Right hindlimb (tissue), 1 donor: ENCODE results near the gene KDM1B.
"Not testable (repeated sequence)": the region's sequence is repeated elsewhere in the genome, so short reads cannot be mapped to it uniquely, and the experiment has no call there.

Source experiments
- DNase-seq: peaks from one replicate; pipeline ENCODE4 v3.0.0-alpha.2; 2018

KDM1B gene

GRCh38 chr6:18155150-18155863 lies at the start of gene KDM1B:
Gene KDM1B (plus strand): TSS chr6:18155422. CDS start chr6:18159896, 4,474 bp downstream.
- peak; percentile 99 for DNase-seq

- no peak for DNase-seq
Measured at GRCh38 chr6:18107061-18107460, 48.2 kb upstream of the KDM1B start.

GRCh38 chr6:18110162-18110561 lies 45.1 kb upstream of the KDM1B start:
- DNase-seq = no peak

- no peak for DNase-seq
Measured at GRCh38 chr6:18115356-18115755, 39.9 kb upstream of the KDM1B start.

- no peak for DNase-seq
Measured at GRCh38 chr6:18117136-18117535, 38.1 kb upstream of the KDM1B start.

- DNase-seq = no peak
Measured at GRCh38 chr6:18118330-18118729, 36.9 kb upstream of the KDM1B start.

- DNase-seq = no peak
Measured at GRCh38 chr6:18119236-18119635, 36.0 kb upstream of the KDM1B start.

GRCh38 chr6:18121580-18122127 lies 33.6 kb upstream of the KDM1B start:
- no peak for DNase-seq

GRCh38 chr6:18122128-18123093 lies 32.8 kb upstream of the KDM1B start, which contains the start of gene NHLRC1:
Gene NHLRC1 (minus strand): TSS chr6:18122677. CDS start chr6:18122606, 71 bp downstream.
- peak; percentile 89 for DNase-seq

GRCh38 chr6:18126121-18126520 lies 29.1 kb upstream of the KDM1B start:
- DNase-seq = no peak

GRCh38 chr6:18132346-18132745 lies 22.9 kb upstream of the KDM1B start:
- DNase-seq = no peak

- no peak for DNase-seq
Measured at GRCh38 chr6:18135171-18135570, 20.1 kb upstream of the KDM1B start.

- DNase-seq = no peak
Measured at GRCh38 chr6:18136260-18136659, 19.0 kb upstream of the KDM1B start.

- no peak for DNase-seq
Measured at GRCh38 chr6:18138906-18139305, 16.3 kb upstream of the KDM1B start.

GRCh38 chr6:18139935-18140621 lies 15.1 kb upstream of the KDM1B start:
- DNase-seq = no peak

- DNase-seq = no peak
Measured at GRCh38 chr6:18141805-18142590, 13.2 kb upstream of the KDM1B start.

- no peak for DNase-seq
Measured at GRCh38 chr6:18142591-18142861, 12.7 kb upstream of the KDM1B start.

GRCh38 chr6:18147160-18147559 lies 8.1 kb upstream of the KDM1B start:
- DNase-seq = no peak

GRCh38 chr6:18147616-18148015 lies 7.6 kb upstream of the KDM1B start:
- no peak for DNase-seq

GRCh38 chr6:18148304-18149025 lies 6.8 kb upstream of the KDM1B start:
- no peak for DNase-seq

- not testable (repeated sequence) for DNase-seq
Measured at GRCh38 chr6:18151391-18151790, 3.8 kb upstream of the KDM1B start.

- no peak for DNase-seq
Measured at GRCh38 chr6:18151801-18152200, 3.4 kb upstream of the KDM1B start.
